ENCODE measurements around the gene DPP3. TPM values are rescaled to one million over a fixed set of nuclear protein-coding genes. Genes with fewer than 3 reads are reported as not detected.
"Not testable (repeated sequence)": the region's sequence is repeated elsewhere in the genome, so short reads cannot be mapped to it uniquely, and the experiment has no call there.

Gene DPP3, protein sequence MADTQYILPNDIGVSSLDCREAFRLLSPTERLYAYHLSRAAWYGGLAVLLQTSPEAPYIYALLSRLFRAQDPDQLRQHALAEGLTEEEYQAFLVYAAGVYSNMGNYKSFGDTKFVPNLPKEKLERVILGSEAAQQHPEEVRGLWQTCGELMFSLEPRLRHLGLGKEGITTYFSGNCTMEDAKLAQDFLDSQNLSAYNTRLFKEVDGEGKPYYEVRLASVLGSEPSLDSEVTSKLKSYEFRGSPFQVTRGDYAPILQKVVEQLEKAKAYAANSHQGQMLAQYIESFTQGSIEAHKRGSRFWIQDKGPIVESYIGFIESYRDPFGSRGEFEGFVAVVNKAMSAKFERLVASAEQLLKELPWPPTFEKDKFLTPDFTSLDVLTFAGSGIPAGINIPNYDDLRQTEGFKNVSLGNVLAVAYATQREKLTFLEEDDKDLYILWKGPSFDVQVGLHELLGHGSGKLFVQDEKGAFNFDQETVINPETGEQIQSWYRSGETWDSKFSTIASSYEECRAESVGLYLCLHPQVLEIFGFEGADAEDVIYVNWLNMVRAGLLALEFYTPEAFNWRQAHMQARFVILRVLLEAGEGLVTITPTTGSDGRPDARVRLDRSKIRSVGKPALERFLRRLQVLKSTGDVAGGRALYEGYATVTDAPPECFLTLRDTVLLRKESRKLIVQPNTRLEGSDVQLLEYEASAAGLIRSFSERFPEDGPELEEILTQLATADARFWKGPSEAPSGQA
- total RNA-seq (2014; rRNA removed; shearing (Covaris generic)): 140 and 146 TPM in 2 replicates

DNA sequence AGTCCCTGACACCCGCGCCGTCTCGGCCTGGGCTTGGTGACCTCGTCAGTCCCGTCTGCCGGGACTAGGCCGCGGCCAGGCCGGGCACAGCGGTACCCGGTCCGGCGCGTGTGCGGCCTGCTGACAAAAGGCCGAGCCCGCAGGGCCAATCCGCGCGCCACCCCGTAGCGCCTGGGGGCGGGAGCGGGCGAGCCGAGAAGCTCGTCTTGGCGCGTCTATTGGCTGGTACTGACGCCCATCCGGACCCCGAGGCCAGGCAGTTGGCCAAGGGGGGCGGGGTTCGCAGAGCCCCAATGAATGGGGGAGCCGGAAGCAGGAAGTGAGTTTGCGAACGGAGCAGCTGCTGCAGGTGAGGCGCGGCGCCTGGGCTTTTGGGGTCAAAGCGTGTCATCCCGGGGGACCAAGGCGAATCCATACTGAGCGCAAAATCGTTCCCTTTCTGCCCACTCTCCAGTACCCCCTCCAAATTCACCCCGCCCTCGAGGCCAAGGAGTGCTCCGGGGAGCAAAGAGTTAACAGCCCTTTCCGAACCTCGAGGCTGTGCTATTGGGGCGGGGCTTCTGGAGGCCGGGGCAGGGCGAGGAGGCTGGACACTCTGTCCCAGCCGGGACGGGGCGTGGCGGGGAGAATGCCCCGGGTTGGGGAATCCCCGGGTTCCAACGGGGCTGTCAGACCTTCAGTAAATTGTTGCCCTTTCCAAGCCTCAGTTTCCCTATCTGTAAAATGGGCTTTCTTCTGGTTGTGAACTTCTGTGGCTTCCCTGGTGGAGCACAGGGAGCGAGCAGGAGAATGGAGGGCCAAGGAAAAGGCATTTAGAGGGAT, at the start of gene DPP3:
TSS of gene DPP3 (plus strand) at position 318 of the 822 bp plus-strand sequence. CDS start 1,767 bp downstream, outside the sequence.
- no peaks in the 10 kb centered on the region for H3K9me3 ChIP-seq (replicated peaks)
- peaks cover 34% of the 10 kb centered on the region for H3K36me3 ChIP-seq
- no peaks in the 10 kb centered on the region for H3K27me3 ChIP-seq (replicated peaks)
- H3K4me3 ChIP-seq: peak within 1 kb of the TSS; percentile 65
- H3K4me1 ChIP-seq (replicated peaks): peaks cover 15% of the 10 kb centered on the region
- H3K27ac ChIP-seq: peak within 1 kb of the TSS; percentile 75
- DNase-seq (ENCODE audit: low read depth in 1 of 2, low spot score in 2 of 2): peak; percentile 100

DNA sequence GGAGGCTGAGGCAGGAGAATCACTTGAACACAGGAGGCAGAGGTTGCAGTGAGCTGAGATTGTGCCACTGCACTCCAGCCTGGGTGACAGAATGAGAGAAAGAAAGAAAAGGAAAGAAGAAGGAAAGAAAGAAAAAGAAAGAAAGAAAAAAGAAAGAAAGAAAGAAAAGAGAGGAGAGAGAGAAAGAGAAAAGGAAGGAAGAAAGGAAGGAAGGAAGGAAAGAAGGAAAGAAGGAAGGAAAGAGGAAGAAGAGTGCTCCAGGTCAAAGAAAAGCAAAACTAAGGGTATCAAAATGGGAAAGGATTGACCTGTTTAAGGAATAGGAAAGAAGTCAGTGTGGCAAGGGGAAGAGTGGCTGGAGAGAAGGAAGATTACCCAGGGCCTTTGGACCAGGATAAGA, 48.9 kb upstream of the DPP3 start:
- H3K27ac ChIP-seq; H3K9me3 ChIP-seq (replicated peaks); H3K27me3 ChIP-seq (replicated peaks); DNase-seq (ENCODE audit: low read depth in 1 of 2, low spot score in 2 of 2); H3K4me1 ChIP-seq (replicated peaks); H3K4me3 ChIP-seq: not testable (repeated sequence)
- peaks cover 35% of the 10 kb centered on the region for H3K36me3 ChIP-seq

DNA sequence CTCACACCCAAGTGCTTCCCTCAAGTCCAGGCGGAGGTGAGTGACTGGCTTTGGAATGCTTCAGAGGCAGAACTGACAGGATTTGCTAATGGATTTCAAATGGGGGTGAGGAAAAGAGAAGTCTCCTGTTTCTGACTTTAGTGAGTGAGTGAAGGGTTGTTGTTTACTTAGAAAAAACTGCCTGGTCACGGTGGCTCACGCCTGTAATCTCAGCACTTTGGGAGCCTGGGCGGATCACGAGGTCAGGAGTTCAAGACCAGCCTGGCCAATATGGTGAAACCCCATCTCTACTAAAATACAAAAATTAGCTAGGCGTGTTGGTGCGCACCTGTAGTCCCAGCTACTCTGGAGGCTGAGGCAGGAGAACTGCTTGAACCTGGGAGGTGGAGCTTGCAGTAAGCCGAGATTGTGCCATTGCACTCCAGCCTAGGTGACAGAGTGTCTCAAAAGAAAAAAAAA, 48.3 kb upstream of the DPP3 start:
- H3K9me3 ChIP-seq (replicated peaks); H3K27me3 ChIP-seq (replicated peaks); H3K4me1 ChIP-seq (replicated peaks); H3K4me3 ChIP-seq; DNase-seq (ENCODE audit: low read depth in 1 of 2, low spot score in 2 of 2); H3K27ac ChIP-seq: not testable (repeated sequence)
- H3K36me3 ChIP-seq: peaks cover 35% of the 10 kb centered on the region

DNA sequence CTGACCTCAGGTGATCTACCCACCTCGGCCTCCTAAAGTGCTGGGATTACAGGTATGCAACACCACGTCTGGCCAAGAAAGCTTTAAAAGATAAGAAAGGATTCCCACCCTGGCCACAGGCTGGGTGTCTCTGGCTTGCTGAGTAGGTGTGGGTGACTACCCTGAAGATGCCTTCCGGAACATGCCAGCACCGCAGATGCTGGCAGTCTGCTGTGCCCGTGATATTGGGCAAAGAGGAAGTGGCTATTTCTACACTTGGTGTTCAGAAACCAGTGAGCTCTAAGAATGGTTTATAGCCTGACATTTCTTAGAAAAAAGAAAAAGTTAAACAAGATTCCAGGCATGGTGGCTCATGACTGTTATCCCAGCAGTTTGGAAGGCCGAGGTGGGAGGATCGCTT, 47.6 kb upstream of the DPP3 start:
- Histone ChIP-seq H3K36me3 (peaks cover 34% of the 10 kb centered on the region), H3K27me3 (replicated peaks) (no peaks in the 10 kb centered on the region), H3K4me3 (no peak overlapping the region), H3K27ac (no peak overlapping the region), H3K9me3 (replicated peaks) (no peaks in the 10 kb centered on the region), H3K4me1 (replicated peaks) (no peaks in the 10 kb centered on the region; the same call in 1 of the 2 replicates)
- no peak for DNase-seq (ENCODE audit: low read depth in 1 of 2, low spot score in 2 of 2)

DNA sequence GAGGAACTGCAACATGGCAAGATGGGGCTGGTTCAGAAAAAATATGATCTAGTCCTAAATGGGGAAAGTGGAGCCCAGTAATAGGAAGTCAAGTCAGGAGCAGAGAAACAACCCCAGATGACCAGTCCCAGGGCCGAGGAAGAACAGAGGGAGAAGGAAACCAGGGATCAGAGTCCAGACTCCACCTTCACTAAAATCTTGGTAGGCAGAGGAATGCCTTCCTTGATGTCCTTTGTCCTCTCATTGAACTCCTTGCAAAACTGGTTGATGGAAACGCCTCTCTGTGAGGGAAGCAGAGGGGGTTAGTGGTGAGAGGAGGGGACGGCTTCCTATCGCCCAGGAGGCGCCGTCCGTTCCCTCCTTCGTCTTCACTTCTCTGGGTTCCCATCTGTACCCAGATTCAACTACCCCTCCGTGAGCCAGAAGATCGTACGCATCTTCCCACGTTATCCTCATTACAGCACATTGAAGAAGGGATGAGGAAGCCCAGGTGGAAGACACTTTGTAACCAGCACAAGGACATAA, 42.2 kb upstream of the DPP3 start:
- H3K27ac ChIP-seq: peak overlapping the region; percentile 33; the same call in 1 of the 2 replicates
- DNase-seq (ENCODE audit: low read depth in 1 of 2, low spot score in 2 of 2): no peak

DNA sequence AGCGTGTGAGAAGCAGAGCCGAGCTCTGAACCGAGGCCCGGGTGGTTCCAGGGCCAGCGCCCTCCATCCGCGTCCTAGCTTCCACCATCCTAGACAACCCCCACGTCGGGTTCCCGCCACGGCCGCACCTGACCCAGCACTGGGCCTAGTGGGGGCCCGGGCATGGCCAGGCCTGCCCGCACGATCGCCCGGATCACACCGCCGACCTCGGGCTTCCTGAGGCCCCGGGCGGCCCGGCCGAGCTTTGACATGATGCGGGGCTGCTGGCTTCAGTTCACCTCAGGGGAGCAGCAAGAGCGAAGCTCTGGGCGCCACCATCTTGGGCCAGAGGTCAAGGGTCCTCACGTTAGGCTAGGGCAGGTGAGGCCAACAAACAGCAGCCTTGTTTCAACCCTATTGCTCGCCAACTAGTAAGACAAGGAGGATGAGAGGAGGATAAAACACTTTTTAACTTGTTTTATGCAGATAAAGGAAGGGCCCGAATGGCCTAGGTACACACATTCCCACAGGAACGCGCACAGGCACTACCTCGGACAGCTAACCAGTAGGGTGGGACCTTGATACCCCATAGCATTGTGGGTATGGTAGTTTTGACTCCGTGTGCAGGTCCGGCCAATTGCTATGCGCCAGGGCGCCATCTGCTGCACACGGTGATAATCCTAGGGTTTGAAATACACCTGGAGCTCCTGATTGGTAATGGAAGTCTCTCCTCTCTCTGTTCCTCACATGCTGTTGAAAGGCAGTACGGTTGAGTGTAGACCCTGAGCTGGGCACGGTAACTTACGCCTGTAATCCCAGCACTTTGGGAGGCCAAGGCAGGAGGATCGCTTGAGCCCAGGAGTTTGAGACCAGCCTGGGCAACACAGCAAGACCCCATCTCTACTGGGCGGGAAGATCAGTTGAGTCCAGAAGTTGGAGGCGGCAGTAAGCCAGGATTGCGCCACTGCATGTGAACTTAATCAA, 41.4 kb upstream of the DPP3 start, which contains the start of gene MRPL11:
TSS of gene MRPL11 (minus strand) at position 345 of the 963 bp plus-strand sequence. CDS start at position 251, 94 bp downstream.
- Histone ChIP-seq H3K36me3 (peaks cover 27% of the 10 kb centered on the region), H3K4me3 (peak within 1 kb of the TSS; percentile 65), H3K27me3 (replicated peaks) (no peaks in the 10 kb centered on the region), H3K9me3 (replicated peaks) (peaks cover 4% of the 10 kb centered on the region; the same call in 1 of the 2 replicates), H3K4me1 (replicated peaks) (peaks cover 13% of the 10 kb centered on the region), H3K27ac (peak within 1 kb of the TSS; percentile 33)
- DNase-seq (ENCODE audit: low read depth in 1 of 2, low spot score in 2 of 2): peak; percentile 96 to 98

More for the DNA sequence above, 42.2 kb upstream of the DPP3 start:
- Histone ChIP-seq H3K4me3 (peak overlapping the region; percentile 65), H3K9me3 (replicated peaks) (no peaks in the 10 kb centered on the region), H3K27me3 (replicated peaks) (no peaks in the 10 kb centered on the region), H3K4me1 (replicated peaks) (peaks cover 6% of the 10 kb centered on the region), H3K36me3 (peaks cover 29% of the 10 kb centered on the region)

DNA sequence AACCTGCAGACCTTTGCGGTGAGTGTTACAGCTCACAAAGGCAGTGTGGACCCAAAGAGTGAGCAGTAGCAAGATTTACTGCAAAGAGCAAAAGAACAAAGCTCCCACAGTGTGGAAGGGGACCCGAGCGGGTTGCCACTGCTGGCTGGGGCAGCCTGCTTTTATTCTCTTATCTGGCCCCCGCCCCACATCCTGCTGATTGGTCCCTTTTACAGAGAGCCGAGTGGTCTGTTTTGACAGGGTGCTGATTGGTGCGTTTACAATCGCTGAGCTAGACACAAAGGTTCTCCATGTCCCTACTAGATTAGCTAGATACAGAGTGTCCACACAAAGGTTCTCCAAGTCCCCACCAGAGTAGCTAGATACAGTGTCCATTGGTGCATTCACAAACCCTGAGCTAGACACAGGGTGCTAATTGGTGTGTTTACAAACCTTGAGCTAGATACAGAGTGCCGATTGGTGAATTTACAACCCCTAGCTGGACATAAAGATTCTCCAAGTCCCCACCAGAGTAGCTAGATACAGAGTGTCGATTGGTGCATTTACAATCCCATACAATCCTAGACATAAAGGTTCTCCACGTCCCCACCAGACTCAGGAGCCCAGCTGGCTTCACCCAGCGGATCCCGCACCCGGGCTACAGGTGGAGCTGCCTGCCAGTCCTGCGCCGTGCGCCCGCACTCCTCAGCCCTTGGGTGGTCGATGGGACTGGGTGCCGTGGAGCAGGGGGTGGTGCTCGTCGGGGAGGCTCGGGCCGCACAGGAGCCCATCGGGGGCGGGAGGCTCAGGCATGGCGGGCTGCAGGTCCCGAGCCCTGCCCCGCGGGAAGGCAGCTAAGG, 39.9 kb upstream of the DPP3 start:
- H3K4me3 ChIP-seq; DNase-seq (ENCODE audit: low read depth in 1 of 2, low spot score in 2 of 2); H3K27ac ChIP-seq; H3K9me3 ChIP-seq (replicated peaks); H3K27me3 ChIP-seq (replicated peaks): not testable (repeated sequence)
- Histone ChIP-seq H3K36me3 (peaks cover 21% of the 10 kb centered on the region), H3K4me1 (replicated peaks) (peaks cover 19% of the 10 kb centered on the region)

DNA sequence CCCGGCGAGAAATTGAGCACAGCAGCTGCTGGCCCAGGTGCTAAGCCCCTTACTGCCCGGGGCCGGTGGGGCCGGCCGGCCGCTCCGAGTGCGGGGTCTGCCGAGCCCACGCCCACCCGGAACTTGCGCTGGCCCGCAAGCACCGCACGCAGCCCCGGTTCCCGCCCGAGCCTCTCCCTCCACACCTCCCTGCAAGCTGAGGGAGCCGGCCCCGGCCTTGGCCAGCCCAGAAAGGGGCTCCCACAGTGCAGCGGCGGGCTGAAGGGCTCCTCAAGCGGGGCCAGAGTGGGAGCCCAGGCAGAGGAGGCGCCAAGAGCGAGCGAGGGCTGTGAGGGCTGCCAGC, 39.3 kb upstream of the DPP3 start:
- H3K4me3 ChIP-seq; H3K9me3 ChIP-seq (replicated peaks); H3K27ac ChIP-seq; H3K27me3 ChIP-seq (replicated peaks); DNase-seq (ENCODE audit: low read depth in 1 of 2, low spot score in 2 of 2): not testable (repeated sequence)
- peaks cover 19% of the 10 kb centered on the region for H3K4me1 ChIP-seq (replicated peaks)
- H3K36me3 ChIP-seq: peaks cover 15% of the 10 kb centered on the region

DNA sequence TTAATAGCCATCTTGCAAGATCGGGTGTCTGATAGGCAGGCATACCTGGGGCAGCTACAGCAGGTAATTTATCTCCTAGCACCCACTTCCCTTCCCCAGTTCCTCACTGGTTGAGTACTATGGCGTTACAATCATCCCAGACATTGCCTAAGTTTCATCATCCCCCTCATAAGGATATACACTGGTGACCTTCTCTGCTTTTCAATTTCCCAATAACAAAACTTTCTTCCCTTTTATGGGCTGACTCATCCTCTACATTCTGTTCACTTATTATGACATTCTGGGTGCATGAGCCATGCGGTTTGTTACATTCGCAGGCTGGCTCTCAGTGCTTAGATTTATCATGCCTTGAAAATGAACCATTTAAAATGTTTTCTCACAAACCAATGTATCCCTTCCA, 36.6 kb upstream of the DPP3 start:
- H3K27me3 ChIP-seq (replicated peaks): peaks cover 8% of the 10 kb centered on the region
- H3K4me1 ChIP-seq (replicated peaks): peaks cover 14% of the 10 kb centered on the region
- peaks cover under 1% of the 10 kb centered on the region; the same call in 1 of the 2 replicates for H3K36me3 ChIP-seq
- H3K9me3 ChIP-seq (replicated peaks): peaks cover 8% of the 10 kb centered on the region
- H3K27ac ChIP-seq: peak overlapping the region; percentile 40
- peak in 1 of 2 experiments; percentile 78 for DNase-seq (ENCODE audit: low read depth in 1 of 2, low spot score in 2 of 2)
- no peak overlapping the region for H3K4me3 ChIP-seq

DNA sequence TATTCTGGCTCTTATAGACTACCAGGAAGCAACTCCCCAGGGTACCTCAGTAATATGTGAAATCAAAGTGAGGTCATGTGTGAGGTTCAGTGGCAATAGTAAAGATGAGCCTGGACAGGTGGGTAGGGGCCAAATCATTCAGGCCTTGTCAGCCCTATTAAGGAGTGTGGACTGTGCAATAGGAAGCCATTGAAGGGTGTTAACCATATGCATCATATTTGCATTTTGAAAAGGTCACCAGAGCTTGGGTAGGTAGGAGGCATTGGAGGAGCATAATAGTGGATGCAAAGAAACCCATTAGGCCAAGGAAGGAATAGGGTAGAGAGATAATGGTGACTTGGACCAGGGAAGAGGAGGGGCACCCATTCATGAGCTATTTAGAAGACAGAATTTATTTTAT, 33.2 kb upstream of the DPP3 start:
- Histone ChIP-seq H3K27me3 (replicated peaks) (peaks cover 19% of the 10 kb centered on the region), H3K4me1 (replicated peaks) (peaks cover 14% of the 10 kb centered on the region), H3K9me3 (replicated peaks) (peaks cover 8% of the 10 kb centered on the region), H3K27ac (no peak overlapping the region), H3K36me3 (no peaks in the 10 kb centered on the region), H3K4me3 (no peak overlapping the region)
- DNase-seq (ENCODE audit: low read depth in 1 of 2, low spot score in 2 of 2): no peak

DNA sequence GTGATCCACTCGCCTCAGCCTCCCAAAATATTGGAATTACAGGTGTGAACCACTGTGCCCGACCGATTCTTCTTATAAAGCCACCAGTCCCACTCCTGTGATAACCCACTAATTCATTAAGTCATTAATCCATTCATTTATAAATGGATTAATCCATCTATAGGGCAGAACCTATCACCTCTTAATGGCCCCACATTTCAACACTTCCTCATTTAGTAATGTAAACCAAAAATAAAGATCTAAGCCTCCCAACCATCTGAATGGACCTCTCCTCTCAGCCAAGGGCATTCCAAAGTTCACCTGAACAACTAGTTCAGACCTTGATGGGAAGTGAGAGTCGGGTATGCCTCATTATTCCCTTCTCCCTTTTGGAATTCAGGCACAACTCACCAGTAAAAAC, 31.7 kb upstream of the DPP3 start:
- DNase-seq (ENCODE audit: low read depth in 1 of 2, low spot score in 2 of 2): no peak
- Histone ChIP-seq H3K4me3 (no peak overlapping the region), H3K27ac (no peak overlapping the region), H3K27me3 (replicated peaks) (peaks cover 19% of the 10 kb centered on the region), H3K36me3 (no peaks in the 10 kb centered on the region), H3K9me3 (replicated peaks) (peaks cover 5% of the 10 kb centered on the region), H3K4me1 (replicated peaks) (peaks cover 9% of the 10 kb centered on the region)

DNA sequence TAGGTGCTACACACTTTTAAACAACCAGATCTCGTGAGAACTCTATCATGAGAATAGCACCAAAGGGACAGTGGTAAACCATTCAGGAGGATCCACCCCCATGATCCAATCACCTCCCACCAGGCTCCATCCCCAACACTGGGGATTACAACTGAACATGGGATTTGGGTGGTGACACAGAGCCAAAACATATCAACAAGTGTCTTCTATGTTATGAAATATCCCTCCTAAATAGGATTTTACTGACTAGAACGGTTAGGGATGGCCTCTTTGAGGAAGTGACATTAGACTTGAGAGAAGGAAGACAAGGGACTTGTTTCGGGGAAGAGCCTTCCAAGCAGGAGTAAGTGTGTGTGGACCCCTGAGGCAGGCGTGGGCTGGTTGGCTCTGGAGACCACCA, 29.7 kb upstream of the DPP3 start:
- Histone ChIP-seq H3K9me3 (replicated peaks) (no peaks in the 10 kb centered on the region; the same call in 1 of the 2 replicates), H3K27ac (no peak overlapping the region), H3K27me3 (replicated peaks) (peaks cover 24% of the 10 kb centered on the region), H3K4me1 (replicated peaks) (0 out of 2 replicates have a peak, but pooled peaks cover 6% of the 10 kb centered on the region), H3K36me3 (no peaks in the 10 kb centered on the region), H3K4me3 (no peak overlapping the region)
- no peak for DNase-seq (ENCODE audit: low read depth in 1 of 2, low spot score in 2 of 2)

Measured in SJSA1 (cell line).